A673 (cell line): ENCODE data around the gene ME3.

Experiments
- CTCF ChIP-seq: fragments of 300-800, 200-600 bp; sonication (generic); conservative IDR thresholded peaks from 2 replicates; pipeline ENCODE4 v1.5.1; 2017; ENCODE audit warnings: low read depth, mild to moderate bottlenecking, antibody characterized with exemption, low read length, moderate library complexity, mixed read lengths
- EZH2 ChIP-seq: fragments of 200-600 bp; sonication (generic); IDR thresholded peaks from 2 replicates; pipeline ENCODE4 v1.6.1; 2017; ENCODE audit warnings: borderline replicate concordance, low read depth, mild to moderate bottlenecking, mixed read lengths, antibody characterized with exemption, low read length; ENCODE audit not compliant: poor library complexity, severe bottlenecking

GRCh38 chr11:86627776-86628455, 44.5 kb downstream of the ME3 start:
- TF ChIP-seq EZH2 = no peak
- TF ChIP-seq CTCF = no peak
